ENCODE data around the gene KAT2A.

The KAT2A gene

DNA sequence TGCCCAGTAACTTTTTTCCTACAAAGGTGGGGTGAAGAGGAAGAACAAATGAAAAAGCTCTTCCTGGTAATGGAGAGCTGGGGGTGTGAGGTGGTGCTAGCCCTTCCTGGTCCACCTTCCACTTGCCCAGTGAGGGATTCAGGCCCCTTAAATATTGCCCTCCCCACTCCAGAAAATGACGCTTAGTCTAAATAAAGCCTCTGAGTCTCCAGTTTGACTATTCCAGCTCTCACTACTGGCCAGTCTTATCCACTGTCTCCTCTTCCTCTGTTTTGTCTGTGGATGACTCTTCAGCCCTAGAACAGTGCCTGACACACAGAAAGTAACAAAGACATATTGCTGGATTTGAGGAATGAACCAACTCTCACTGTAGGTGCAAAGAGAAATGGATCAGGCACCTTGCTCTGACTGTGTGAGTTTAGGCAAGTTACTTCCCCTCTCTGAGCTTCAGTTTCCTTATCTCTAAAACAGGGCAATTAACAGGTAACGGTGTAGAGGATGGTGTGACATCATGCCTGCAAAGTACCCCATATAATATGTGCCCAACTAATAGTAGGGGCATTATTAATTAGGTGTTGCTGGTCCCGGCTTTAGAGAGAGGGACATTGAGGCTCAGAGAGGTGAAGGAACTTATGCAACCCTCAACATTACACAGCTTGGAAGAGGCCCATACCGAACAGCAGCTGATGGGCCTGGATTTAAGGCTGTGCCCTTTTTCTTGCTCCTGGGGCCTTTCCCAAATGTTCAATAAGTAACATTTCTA is 44.2 kb downstream of the KAT2A start:
- Histone ChIP-seq H3K9me3 (ENCODE audit: control insufficient read depth, insufficient read depth, low read depth, low read length) (no peaks in the 10 kb centered on the region), H3K4me3 (ENCODE audit: low read depth, low read length) (no peak overlapping the region), H3K27ac (ENCODE audit: extremely low read depth, low read depth, low read length) (no peak overlapping the region), H3K36me3 (ENCODE audit: control insufficient read depth in 2 of 2, insufficient read depth in 1 of 2, low read length in 2 of 2) (no peaks in the 10 kb centered on the region), H3K4me1 (ENCODE audit: control insufficient read depth, insufficient read depth, low read length) (no peaks in the 10 kb centered on the region)
- CTCF ChIA-PET: interaction anchor here (0.6 to 3.3 kb wide), 9 partner anchors 9 to 114 kb away, joined by 3 to 9 read pairs (median 4); partner anchors contain the start of genes DNAJC7 and NKIRAS2
- POLR2A ChIA-PET: no interaction called here
- TF ChIP-seq ZNF416 (tag by site-specific recombination; IDR thresholded peaks at IDR 0.05): no peak
- no peak for TF ChIP-seq ZNF629 (tag by site-specific recombination; IDR thresholded peaks at IDR 0.05)
- no peak for TF ChIP-seq ZNF174 (tag by site-specific recombination; IDR thresholded peaks at IDR 0.05)
- no peak for TF ChIP-seq YY2 (tag by site-specific recombination; IDR thresholded peaks at IDR 0.05)
- TF ChIP-seq ZNF19 (tag by site-specific recombination; IDR thresholded peaks at IDR 0.05; ENCODE audit: low read depth): no peak
- TF ChIP-seq ZNF768 (tag by site-specific recombination; IDR thresholded peaks at IDR 0.05): 0 out of 2 replicates have a peak, but pooled peaks have one; percentile 35
- TF ChIP-seq, protein P1, sequence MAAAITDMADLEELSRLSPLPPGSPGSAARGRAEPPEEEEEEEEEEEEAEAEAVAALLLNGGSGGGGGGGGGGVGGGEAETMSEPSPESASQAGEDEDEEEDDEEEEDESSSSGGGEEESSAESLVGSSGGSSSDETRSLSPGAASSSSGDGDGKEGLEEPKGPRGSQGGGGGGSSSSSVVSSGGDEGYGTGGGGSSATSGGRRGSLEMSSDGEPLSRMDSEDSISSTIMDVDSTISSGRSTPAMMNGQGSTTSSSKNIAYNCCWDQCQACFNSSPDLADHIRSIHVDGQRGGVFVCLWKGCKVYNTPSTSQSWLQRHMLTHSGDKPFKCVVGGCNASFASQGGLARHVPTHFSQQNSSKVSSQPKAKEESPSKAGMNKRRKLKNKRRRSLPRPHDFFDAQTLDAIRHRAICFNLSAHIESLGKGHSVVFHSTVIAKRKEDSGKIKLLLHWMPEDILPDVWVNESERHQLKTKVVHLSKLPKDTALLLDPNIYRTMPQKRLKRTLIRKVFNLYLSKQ (tag by site-specific recombination; IDR thresholded peaks at IDR 0.05; ENCODE audit: borderline replicate concordance): no peak
- no peak for TF ChIP-seq ZNF140 (tag by site-specific recombination; IDR thresholded peaks at IDR 0.05)
- TF ChIP-seq ZNF664 (tag by site-specific recombination; IDR thresholded peaks at IDR 0.05): peak; percentile 61

DNA sequence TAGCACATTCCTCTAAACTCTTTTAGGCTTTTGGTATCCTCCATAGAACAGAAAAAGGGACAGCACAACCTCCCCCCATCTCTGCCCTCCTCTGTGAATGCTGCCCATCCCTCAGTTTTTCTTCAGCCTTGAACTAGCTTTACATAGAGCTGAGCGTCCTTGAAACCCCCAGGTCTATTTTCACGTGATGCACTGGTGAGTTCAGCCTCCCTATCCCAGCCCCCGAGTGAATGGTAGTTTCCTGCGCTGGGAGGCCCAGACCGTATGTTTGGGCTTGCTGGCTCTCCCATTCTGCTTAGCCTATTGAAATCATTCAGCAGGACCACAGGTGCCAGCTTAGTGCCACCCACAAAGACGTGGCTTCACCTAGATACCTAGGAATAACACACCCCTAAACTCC is 45.4 kb downstream of the KAT2A start:
- CTCF ChIA-PET: interaction anchor here (0.6 to 3.3 kb wide), 5 partner anchors 8 to 106 kb away, joined by 3 to 9 read pairs (median 3); partner anchors contain the start of gene DNAJC7
- H3K9me3 ChIP-seq (ENCODE audit: control insufficient read depth, insufficient read depth, low read depth, low read length): no peaks in the 10 kb centered on the region

More for the DNA sequence above, 45.4 kb downstream of the KAT2A start:
- Histone ChIP-seq H3K4me3 (ENCODE audit: low read depth, low read length) (no peak overlapping the region), H3K36me3 (ENCODE audit: control insufficient read depth in 2 of 2, insufficient read depth in 1 of 2, low read length in 2 of 2) (no peaks in the 10 kb centered on the region), H3K4me1 (ENCODE audit: control insufficient read depth, insufficient read depth, low read length) (no peaks in the 10 kb centered on the region), H3K27ac (ENCODE audit: extremely low read depth, low read depth, low read length) (no peak overlapping the region)
- TF ChIP-seq SP7 (tag by site-specific recombination; IDR thresholded peaks at IDR 0.05) (no peak), SALL2 (tag by site-specific recombination; IDR thresholded peaks at IDR 0.05; ENCODE audit: borderline replicate concordance) (no peak), ZNF223 (tag by site-specific recombination; IDR thresholded peaks at IDR 0.05) (no peak), HOXD13 (CRISPR knock-in tag; IDR thresholded peaks at IDR 0.05; ENCODE audit: borderline replicate concordance) (no peak), ZNF791 (tag by site-specific recombination; IDR thresholded peaks at IDR 0.05) (no peak), HOXC10 (CRISPR knock-in tag; IDR thresholded peaks at IDR 0.05) (no peak), ZNF394 (tag by site-specific recombination; IDR thresholded peaks at IDR 0.05; ENCODE audit: borderline replicate concordance) (no peak)
- TF ChIP-seq, protein P2, sequence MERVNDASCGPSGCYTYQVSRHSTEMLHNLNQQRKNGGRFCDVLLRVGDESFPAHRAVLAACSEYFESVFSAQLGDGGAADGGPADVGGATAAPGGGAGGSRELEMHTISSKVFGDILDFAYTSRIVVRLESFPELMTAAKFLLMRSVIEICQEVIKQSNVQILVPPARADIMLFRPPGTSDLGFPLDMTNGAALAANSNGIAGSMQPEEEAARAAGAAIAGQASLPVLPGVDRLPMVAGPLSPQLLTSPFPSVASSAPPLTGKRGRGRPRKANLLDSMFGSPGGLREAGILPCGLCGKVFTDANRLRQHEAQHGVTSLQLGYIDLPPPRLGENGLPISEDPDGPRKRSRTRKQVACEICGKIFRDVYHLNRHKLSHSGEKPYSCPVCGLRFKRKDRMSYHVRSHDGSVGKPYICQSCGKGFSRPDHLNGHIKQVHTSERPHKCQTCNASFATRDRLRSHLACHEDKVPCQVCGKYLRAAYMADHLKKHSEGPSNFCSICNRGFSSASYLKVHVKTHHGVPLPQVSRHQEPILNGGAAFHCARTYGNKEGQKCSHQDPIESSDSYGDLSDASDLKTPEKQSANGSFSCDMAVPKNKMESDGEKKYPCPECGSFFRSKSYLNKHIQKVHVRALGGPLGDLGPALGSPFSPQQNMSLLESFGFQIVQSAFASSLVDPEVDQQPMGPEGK (tag by site-specific recombination; IDR thresholded peaks at IDR 0.05): no peak
- TF ChIP-seq, protein P3, sequence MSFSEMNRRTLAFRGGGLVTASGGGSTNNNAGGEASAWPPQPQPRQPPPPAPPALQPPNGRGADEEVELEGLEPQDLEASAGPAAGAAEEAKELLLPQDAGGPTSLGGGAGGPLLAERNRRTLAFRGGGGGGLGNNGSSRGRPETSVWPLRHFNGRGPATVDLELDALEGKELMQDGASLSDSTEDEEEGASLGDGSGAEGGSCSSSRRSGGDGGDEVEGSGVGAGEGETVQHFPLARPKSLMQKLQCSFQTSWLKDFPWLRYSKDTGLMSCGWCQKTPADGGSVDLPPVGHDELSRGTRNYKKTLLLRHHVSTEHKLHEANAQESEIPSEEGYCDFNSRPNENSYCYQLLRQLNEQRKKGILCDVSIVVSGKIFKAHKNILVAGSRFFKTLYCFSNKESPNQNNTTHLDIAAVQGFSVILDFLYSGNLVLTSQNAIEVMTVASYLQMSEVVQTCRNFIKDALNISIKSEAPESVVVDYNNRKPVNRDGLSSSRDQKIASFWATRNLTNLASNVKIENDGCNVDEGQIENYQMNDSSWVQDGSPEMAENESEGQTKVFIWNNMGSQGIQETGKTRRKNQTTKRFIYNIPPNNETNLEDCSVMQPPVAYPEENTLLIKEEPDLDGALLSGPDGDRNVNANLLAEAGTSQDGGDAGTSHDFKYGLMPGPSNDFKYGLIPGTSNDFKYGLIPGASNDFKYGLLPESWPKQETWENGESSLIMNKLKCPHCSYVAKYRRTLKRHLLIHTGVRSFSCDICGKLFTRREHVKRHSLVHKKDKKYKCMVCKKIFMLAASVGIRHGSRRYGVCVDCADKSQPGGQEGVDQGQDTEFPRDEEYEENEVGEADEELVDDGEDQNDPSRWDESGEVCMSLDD (tag by site-specific recombination; IDR thresholded peaks at IDR 0.05): no peak
- TF ChIP-seq, protein P4, sequence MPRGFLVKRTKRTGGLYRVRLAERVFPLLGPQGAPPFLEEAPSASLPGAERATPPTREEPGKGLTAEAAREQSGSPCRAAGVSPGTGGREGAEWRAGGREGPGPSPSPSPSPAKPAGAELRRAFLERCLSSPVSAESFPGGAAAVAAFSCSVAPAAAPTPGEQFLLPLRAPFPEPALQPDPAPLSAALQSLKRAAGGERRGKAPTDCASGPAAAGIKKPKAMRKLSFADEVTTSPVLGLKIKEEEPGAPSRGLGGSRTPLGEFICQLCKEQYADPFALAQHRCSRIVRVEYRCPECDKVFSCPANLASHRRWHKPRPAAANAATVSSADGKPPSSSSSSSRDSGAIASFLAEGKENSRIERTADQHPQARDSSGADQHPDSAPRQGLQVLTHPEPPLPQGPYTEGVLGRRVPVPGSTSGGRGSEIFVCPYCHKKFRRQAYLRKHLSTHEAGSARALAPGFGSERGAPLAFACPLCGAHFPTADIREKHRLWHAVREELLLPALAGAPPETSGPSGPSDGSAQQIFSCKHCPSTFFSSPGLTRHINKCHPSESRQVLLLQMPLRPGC (tag by site-specific recombination; IDR thresholded peaks at IDR 0.05): no peak
- POLR2A ChIA-PET: interaction anchor here (0.7 kb wide), 1 partner anchor 35 kb away, joined by 6 read pairs; no protein-coding TSS in a partner anchor
